NB4 (cell line): Measurements from ENCODE around the gene NFIX.

Source experiments
- CTCF ChIP-seq: IDR thresholded peaks from one replicate; pipeline ENCODE4 v1.5.1; 2012; ENCODE audit warnings: low read depth, low read length
- MYC ChIP-seq: IDR thresholded peaks from 2 replicates; pipeline ENCODE4 v1.6.1; 2011; ENCODE audit warnings: low read depth, low read length
- POLR2A ChIP-seq: IDR thresholded peaks from 2 replicates; pipeline ENCODE4 v1.6.1; 2011; ENCODE audit warnings: mild to moderate bottlenecking; ENCODE audit not compliant: insufficient read length; ENCODE audit errors: extremely low read depth

DNA sequence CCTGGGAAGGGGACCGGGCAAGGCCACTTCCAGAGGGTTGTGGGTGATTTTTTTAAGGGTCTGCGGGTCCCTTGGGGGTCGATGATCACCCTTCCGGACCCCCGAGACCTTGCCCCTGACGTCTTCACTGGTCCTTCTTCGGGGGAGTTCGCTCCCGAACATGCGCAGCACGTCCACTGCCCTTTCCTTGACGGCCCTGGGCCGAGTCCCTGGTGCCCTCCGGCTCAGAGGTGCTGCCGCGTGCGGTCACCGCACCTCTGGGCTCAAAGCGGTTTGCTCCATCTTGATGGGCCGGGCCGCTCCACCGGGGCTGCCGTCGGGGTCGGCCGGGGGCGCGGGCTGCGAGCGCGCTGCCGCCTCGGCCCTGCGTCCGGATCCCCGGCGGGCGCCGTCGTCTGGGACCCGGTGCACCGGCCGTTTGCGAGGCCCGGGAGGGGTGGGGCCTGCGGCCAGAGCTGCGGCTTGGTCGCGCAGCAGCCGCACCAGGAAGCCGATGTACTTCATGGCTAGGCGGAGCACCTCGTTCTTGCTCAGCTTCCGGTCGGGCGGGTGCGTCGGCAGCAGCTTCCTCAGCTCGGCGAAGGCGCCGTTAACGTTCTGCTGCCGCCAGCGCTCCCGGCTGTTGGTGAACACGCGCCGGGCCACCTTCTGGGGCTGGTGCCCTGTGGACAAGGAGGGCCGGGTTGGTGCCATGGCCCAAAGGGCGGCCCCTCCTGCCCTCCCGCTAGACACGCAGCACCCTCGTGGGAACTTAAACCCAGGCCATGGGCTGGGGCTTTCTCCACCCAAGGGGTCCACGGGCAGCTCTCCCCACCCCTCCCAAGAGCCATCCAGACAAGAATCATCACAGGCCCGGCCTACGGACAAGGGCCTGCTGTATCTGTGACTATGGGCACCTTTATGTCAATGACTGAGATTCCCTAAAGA, 104.1 kb downstream of the NFIX start:
- TF ChIP-seq POLR2A, result peak; percentile 49
- TF ChIP-seq CTCF, result no peak
- TF ChIP-seq MYC, result peak; percentile 94
